SK-N-SH (cell line): ENCODE results near the gene SBK1. TPM values are rescaled to one million over a fixed set of nuclear protein-coding genes. Genes with fewer than 3 reads are reported as not detected.

ENCODE experiments used
- CTCF ChIA-PET: fragments of 300-600, 350-600 bp; formaldehyde crosslinking; extraction: SDS; loops from one replicate; lab custom pipeline; 2021; lab: Yijun Ruan, JAX
- POLR2A ChIA-PET: fragments of 350-600 bp; sonication (Branson Sonifier 250); formaldehyde crosslinking; extraction: SDS; loops from one replicate; lab custom pipeline; 2020; ENCODE audit warnings: antibody characterized with exemption, inconsistent platforms; lab: Yijun Ruan, JAX
- DNase-seq: peaks from one replicate; pipeline ENCODE4 v3.0.0; 2012
- H2AFZ ChIP-seq: fragments of 200-600 bp; sonication (generic); 2 replicates; pipeline ENCODE4 v1.8.1; 2016; ENCODE audit warnings: antibody characterized with exemption, mild to moderate bottlenecking, low read depth
- H3F3A ChIP-seq: fragments of 200-600 bp; sonication (generic); replicated peaks from 2 replicates; pipeline ENCODE3; 2016; ENCODE audit warnings: antibody characterized with exemption, mild to moderate bottlenecking; ENCODE audit not compliant: insufficient read depth
- H3K27ac ChIP-seq, 2 experiments: fragments of 200-500 bp in 1 of 2; fragments of 200-600 bp in 1 of 2; sonication (Bioruptor generic) in 1 of 2; sonication (generic), shearing (Covaris generic) in 1 of 2; 2 replicates each; pipeline versions ENCODE4 v1.5.1 to v1.6.1; 2014 to 2016; ENCODE audit warnings: low read depth in 2 of 2, inconsistent platforms in 1 of 2, low read length in 1 of 2, mild to moderate bottlenecking in 1 of 2, mixed read lengths in 1 of 2
- H3K27me3 ChIP-seq: fragments of 200-600 bp; sonication (generic), shearing (Covaris generic); 2 replicates; pipeline ENCODE4 v1.6.1; 2016; ENCODE audit warnings: mixed run types; ENCODE audit not compliant: insufficient read depth
- H3K36me3 ChIP-seq, 2 experiments: fragments of 200-500 bp in 1 of 2; fragments of 200-600 bp in 1 of 2; sonication (Bioruptor generic) in 1 of 2; sonication (generic) in 1 of 2; replicated peaks in 1 of 2; 2 replicates each; pipeline versions ENCODE3 to v1.5.1; 2014 to 2016; ENCODE audit warnings: low read length in 1 of 2, mild to moderate bottlenecking in 1 of 2; ENCODE audit not compliant: insufficient read depth in 2 of 2, control insufficient read depth in 1 of 2
- H3K4me1 ChIP-seq, 2 experiments: fragments of 200-500 bp in 1 of 2; fragments of 200-600 bp in 1 of 2; sonication (Bioruptor generic) in 1 of 2; sonication (generic), shearing (Covaris generic) in 1 of 2; 2 replicates each; pipeline versions ENCODE4 v1.5.1 to v1.6.1; 2014 to 2016; ENCODE audit warnings: low read depth in 1 of 2, low read length in 1 of 2, mixed run types in 1 of 2; ENCODE audit not compliant: insufficient read depth in 2 of 2, control insufficient read depth in 1 of 2
- H3K4me2 ChIP-seq: fragments of 200-600 bp; sonication (generic), shearing (Covaris generic); 2 replicates; pipeline ENCODE4 v1.6.1; 2017; ENCODE audit warnings: mixed run types
- H3K4me3 ChIP-seq, 2 experiments: fragments of 200-500 bp in 1 of 2; fragments of 200-600 bp in 1 of 2; sonication (Bioruptor generic) in 1 of 2; sonication (generic), shearing (Covaris generic) in 1 of 2; 2 replicates each; pipeline versions ENCODE4 v1.5.1 to v1.8.1; 2014 to 2016; ENCODE audit warnings: low read depth in 2 of 2, inconsistent platforms in 1 of 2, low read length in 1 of 2, mild to moderate bottlenecking in 1 of 2, mixed read lengths in 1 of 2, moderate library complexity in 1 of 2
- H3K79me2 ChIP-seq: fragments of 200-600 bp; sonication (generic); 2 replicates; pipeline ENCODE4 v1.8.1; 2017; ENCODE audit warnings: mild to moderate bottlenecking; ENCODE audit not compliant: insufficient read depth
- H3K9ac ChIP-seq: fragments of 200-600 bp; sonication (generic); 2 replicates; pipeline ENCODE4 v1.6.1; 2017; ENCODE audit warnings: mixed run types
- H3K9me2 ChIP-seq: fragments of 200-600 bp; sonication (generic); 2 replicates; pipeline ENCODE4 v1.6.1; 2017; ENCODE audit warnings: mixed run types
- H3K9me3 ChIP-seq: fragments of 200-600 bp; sonication (generic); 2 replicates; pipeline ENCODE4 v1.6.1; 2017; ENCODE audit warnings: mixed run types, mild to moderate bottlenecking, moderate library complexity
- H4K20me1 ChIP-seq: fragments of 200-600 bp; sonication (generic); 2 replicates; pipeline ENCODE4 v1.6.1; 2017; ENCODE audit warnings: mild to moderate bottlenecking, mixed run types; ENCODE audit not compliant: insufficient read depth
- CTCF ChIP-seq: fragments of 200-600 bp; sonication (generic); IDR thresholded peaks from 2 replicates; pipeline ENCODE4 v1.6.1; 2017; ENCODE audit warnings: antibody characterized with exemption, mild to moderate bottlenecking, moderate library complexity
- ELF1 ChIP-seq: IDR thresholded peaks from 2 replicates; pipeline ENCODE4 v1.4.0; 2012
- FOSL2 ChIP-seq: IDR thresholded peaks from 2 replicates; pipeline ENCODE4 v1.4.0; 2012; ENCODE audit warnings: low read depth, mild to moderate bottlenecking, moderate library complexity, borderline replicate concordance
- FOXJ3 ChIP-seq: sonication (generic); formaldehyde crosslinking; IDR thresholded peaks from 2 replicates; pipeline ENCODE4 v1.5.1; 2020; ENCODE audit warnings: mild to moderate bottlenecking, missing genetic modification reagents
- MAX ChIP-seq: IDR thresholded peaks from 2 replicates; pipeline ENCODE4 v1.4.0; 2012; ENCODE audit warnings: low read depth
- MXI1 ChIP-seq: IDR thresholded peaks from 2 replicates; pipeline ENCODE4 v1.6.1; 2012; ENCODE audit warnings: mild to moderate bottlenecking, low read depth, low read length, improper control_type of control experiment
- PBX3 ChIP-seq: IDR thresholded peaks from 2 replicates; pipeline ENCODE4; 2012
- POLR2AphosphoS5 ChIP-seq: IDR thresholded peaks from 2 replicates; pipeline ENCODE4 v1.6.1; 2012; ENCODE audit warnings: low read depth, low read length
- RAD21 ChIP-seq: IDR thresholded peaks from 2 replicates; pipeline ENCODE4 v1.6.1; 2012; ENCODE audit warnings: mild to moderate bottlenecking, low read length
- REST ChIP-seq: IDR thresholded peaks from 2 replicates; pipeline ENCODE4 v1.6.1; 2012; ENCODE audit warnings: mild to moderate bottlenecking, low read depth, low read length, moderate library complexity
- SIN3A ChIP-seq: IDR thresholded peaks from 2 replicates; pipeline ENCODE4 v1.6.1; 2012; ENCODE audit warnings: low read depth, mild to moderate bottlenecking, low read length, moderate library complexity, borderline replicate concordance
- TAF1 ChIP-seq: IDR thresholded peaks from 2 replicates; pipeline ENCODE4 v1.6.1; 2012; ENCODE audit warnings: low read depth, mild to moderate bottlenecking, low read length, moderate library complexity, borderline replicate concordance
- TCF12 ChIP-seq: IDR thresholded peaks from 2 replicates; pipeline ENCODE4 v1.4.0; 2012
- TEAD4 ChIP-seq: IDR thresholded peaks from 2 replicates; pipeline ENCODE4 v1.4.0; 2012; ENCODE audit warnings: mild to moderate bottlenecking, borderline replicate concordance; ENCODE audit not compliant: insufficient read depth
- YY1 ChIP-seq: IDR thresholded peaks from 2 replicates; pipeline ENCODE4 v1.4.0; 2012; ENCODE audit warnings: low read depth, mild to moderate bottlenecking
- WGBS: methylation state at CpG from one replicate; pipeline ENCODE4 v1.1.6; 2017; ENCODE audit warnings: low lambda C conversion rate; 5-methylcytosine and 5-hydroxymethylcytosine counted together
- polyA plus RNA-seq, 3 experiments: library from polyadenylated mRNA; depleted of rRNA; stranded (reverse); fragments of >200 nt; gene quantifications; 2 replicates each; pipeline ENCODE4 v1.2.3, GENCODE V29; 2012

The SBK1 gene
- polyA plus RNA-seq, 1 of the 3 experiments (the other 2 are of a cell fraction) = 0.36 TPM

GRCh38 chr16:28265822-28266221 is 26.5 kb upstream of the SBK1 start:
- Histone ChIP-seq H3K9me2 (no peaks in the 10 kb centered on the region), H3K9ac (no peak overlapping the region), H3K4me2 (no peak overlapping the region), H3K9me3 (no peaks in the 10 kb centered on the region), H4K20me1 (no peaks in the 10 kb centered on the region), H3K27ac (no peak overlapping the region), H3K4me1 (no peaks in the 10 kb centered on the region), H3F3A (no peaks in the 10 kb centered on the region), H3K4me3 (no peak overlapping the region), H2AFZ (no peak overlapping the region), H3K27me3 (0 out of 2 replicates have a peak, but pooled peaks cover 8% of the 10 kb centered on the region), H3K79me2 (no peaks in the 10 kb centered on the region), H3K36me3 (no peaks in the 10 kb centered on the region)
- 86% methylated on average over 5 of the region's 5 CpGs for WGBS
- no peak for TF ChIP-seq REST
- TF ChIP-seq TAF1 = no peak
- no peak for TF ChIP-seq POLR2AphosphoS5
- no peak for TF ChIP-seq MXI1
- TF ChIP-seq ELF1 = no peak
- TF ChIP-seq PBX3 = no peak
- TF ChIP-seq YY1 = no peak
- DNase-seq = no peak
- ChIA-PET POLR2A (interaction anchor here (0.5 kb wide), 1 partner anchor 9 kb away, joined by 3 read pairs; no protein-coding TSS in a partner anchor), CTCF (interaction anchor here (3.8 kb wide), 1 partner anchor 12 kb away, joined by 26 read pairs; no protein-coding TSS in a partner anchor)

- Histone ChIP-seq H3K9me2 (no peaks in the 10 kb centered on the region), H4K20me1 (no peaks in the 10 kb centered on the region), H3K9ac (no peak overlapping the region), H3K36me3 (no peaks in the 10 kb centered on the region), H3F3A (no peaks in the 10 kb centered on the region), H3K4me3 (no peak overlapping the region), H2AFZ (no peak overlapping the region), H3K27me3 (no peaks in the 10 kb centered on the region), H3K27ac (no peak overlapping the region), H3K9me3 (no peaks in the 10 kb centered on the region), H3K4me2 (no peak overlapping the region), H3K79me2 (no peaks in the 10 kb centered on the region), H3K4me1 (no peaks in the 10 kb centered on the region)
- ChIA-PET CTCF (interaction anchor here (0.8 to 1.2 kb wide), 3 partner anchors 9 to 54 kb away, joined by 3 read pairs; no protein-coding TSS in a partner anchor), POLR2A (no interaction called here)
- no peak for DNase-seq
- 70% methylated on average over 2 of the region's 2 CpGs for WGBS
- no peak for TF ChIP-seq CTCF
- TF ChIP-seq MAX = no peak
- no peak for TF ChIP-seq FOXJ3 (CRISPR knock-in tag)
- no peak for TF ChIP-seq REST
- TF ChIP-seq TEAD4 = no peak
- TF ChIP-seq SIN3A = no peak
- TF ChIP-seq TCF12 = no peak
- TF ChIP-seq RAD21 = no peak
- no peak for TF ChIP-seq FOSL2
- TF ChIP-seq ELF1 = no peak
These were observed 25.0 kb upstream of the SBK1 start for GRCh38 chr16:28267356-28267755.
